H1 (cell line): ENCODE results near the gene NEDD9. TPM values are rescaled to one million over a fixed set of nuclear protein-coding genes. Genes with fewer than 3 reads are reported as not detected.

ENCODE experiments used
- CTCF ChIA-PET: fragments of 300-600 bp; sonication (Branson Sonifier 250); formaldehyde crosslinking; loops from one replicate; lab custom pipeline; 2021; ENCODE audit not compliant: partially characterized antibody; lab: Charles Lee
- POLR2A ChIA-PET: fragments of 300-600 bp; sonication (Branson Sonifier 250); formaldehyde crosslinking; loops from one replicate; lab custom pipeline; 2021; ENCODE audit warnings: inconsistent platforms; ENCODE audit not compliant: partially characterized antibody; lab: Charles Lee
- DNase-seq, 2 experiments: peaks; one replicate each; pipeline versions ENCODE4 v3.0.0 to v3.0.0-alpha.2; 2010 to 2022; ENCODE audit warnings: low spot score in 2 of 2, low read depth in 1 of 2, mixed read lengths in 1 of 2
- FAIRE-seq: peaks from 2 replicates; lab custom pipeline; 2011; peaks lifted over from hg19 to GRCh38; lab: Jason Lieb, UNC
- H2AFZ ChIP-seq: 2 replicates; pipeline ENCODE4 v1.8.1; 2012; ENCODE audit warnings: low read length, inconsistent platforms
- H2AK5ac ChIP-seq: 2 replicates; pipeline ENCODE4 v1.6.1; 2013; ENCODE audit warnings: low read depth, low read length
- H2BK120ac ChIP-seq: replicated peaks from 2 replicates; pipeline ENCODE3; 2013; ENCODE audit warnings: low read depth, low read length, inconsistent platforms
- H2BK12ac ChIP-seq: 2 replicates; pipeline ENCODE4 v1.6.1; 2013; ENCODE audit warnings: low read depth, low read length
- H2BK15ac ChIP-seq: 2 replicates; pipeline ENCODE4 v1.6.1; 2013; ENCODE audit warnings: low read length
- H2BK20ac ChIP-seq: 2 replicates; pipeline ENCODE4 v1.6.1; 2013; ENCODE audit warnings: low read length
- H2BK5ac ChIP-seq: 2 replicates; pipeline ENCODE4 v1.6.1; 2013; ENCODE audit warnings: low read depth, low read length
- H3K14ac ChIP-seq: 2 replicates; pipeline ENCODE4 v1.6.1; 2013; ENCODE audit warnings: inconsistent platforms; ENCODE audit not compliant: insufficient read length
- H3K18ac ChIP-seq: 2 replicates; pipeline ENCODE4 v1.6.1; 2013; ENCODE audit warnings: low read length; ENCODE audit errors: extremely low read depth
- H3K23ac ChIP-seq: 2 replicates; pipeline ENCODE4 v1.6.1; 2013; ENCODE audit warnings: inconsistent platforms; ENCODE audit not compliant: insufficient read length
- H3K23me2 ChIP-seq: 2 replicates; pipeline ENCODE4 v1.6.1; 2013; ENCODE audit warnings: low read depth, low read length
- H3K27ac ChIP-seq: 2 replicates; pipeline ENCODE4 v1.6.1; 2011; ENCODE audit warnings: low read depth, low read length, inconsistent platforms
- H3K27me3 ChIP-seq, 4 experiments: replicated peaks in 1 of 4; 1 replicate in 1 of 4; 2 replicates in 3 of 4; pipeline versions ENCODE4 v1.6.1 to v1.8.1; 2011 to 2013; ENCODE audit warnings: low read length in 3 of 4, mild to moderate bottlenecking in 3 of 4, inconsistent platforms in 2 of 4, mixed read lengths in 2 of 4, moderate library complexity in 1 of 4; ENCODE audit not compliant: control insufficient read depth in 3 of 4, insufficient read depth in 3 of 4; ENCODE audit errors: extremely low read depth in 1 of 4
- H3K36me3 ChIP-seq, 4 experiments: 2 replicates each; pipeline versions ENCODE4 v1.6.1 to v1.8.1; 2011 to 2013; ENCODE audit warnings: mild to moderate bottlenecking in 4 of 4, low read length in 3 of 4, moderate library complexity in 2 of 4, control low read depth in 1 of 4, inconsistent platforms in 1 of 4; ENCODE audit not compliant: insufficient read depth in 4 of 4, control insufficient read depth in 2 of 4
- H3K4ac ChIP-seq: replicated peaks from 2 replicates; pipeline ENCODE3; 2013; ENCODE audit warnings: low read length, low read depth, mixed read lengths, inconsistent platforms; ENCODE audit not compliant: insufficient read length
- H3K4me1 ChIP-seq, 4 experiments: replicated peaks in 1 of 4; 1 replicate in 1 of 4; 2 replicates in 3 of 4; pipeline versions ENCODE4 v1.6.1 to v1.8.1; 2011 to 2013; ENCODE audit warnings: low read length in 3 of 4, inconsistent platforms in 2 of 4, mixed read lengths in 1 of 4; ENCODE audit not compliant: insufficient read depth in 4 of 4, control insufficient read depth in 3 of 4
- H3K4me2 ChIP-seq, 2 experiments: 2 replicates each; pipeline versions ENCODE4 v1.6.1 to v1.8.1; 2011 to 2013; ENCODE audit warnings: low read depth in 2 of 2, low read length in 2 of 2, control low read depth in 1 of 2, inconsistent platforms in 1 of 2, mild to moderate bottlenecking in 1 of 2; ENCODE audit not compliant: insufficient read depth in 1 of 2
- H3K4me3 ChIP-seq, 4 experiments: fragments of 200-600, 300-600 bp in 1 of 4; sonication (generic), shearing (Covaris generic), sonication (Bioruptor Twin) in 1 of 4; 2 replicates each; pipeline versions ENCODE4 v1.5.1 to v1.8.1; 2011 to 2016; ENCODE audit warnings: low read length in 4 of 4, low read depth in 3 of 4, control low read depth in 2 of 4, inconsistent platforms in 2 of 4, mild to moderate bottlenecking in 2 of 4, mixed read lengths in 1 of 4, moderate library complexity in 1 of 4; ENCODE audit not compliant: insufficient read depth in 2 of 4; ENCODE audit errors: extremely low read depth in 1 of 4
- H3K56ac ChIP-seq: replicated peaks from 2 replicates; pipeline ENCODE3; 2013; ENCODE audit warnings: low read depth, mild to moderate bottlenecking, mixed read lengths, low read length, inconsistent platforms; ENCODE audit not compliant: insufficient read length
- H3K79me1 ChIP-seq: 2 replicates; pipeline ENCODE4 v1.6.1; 2013; ENCODE audit warnings: low read depth, low read length, control low read depth
- H3K79me2 ChIP-seq, 2 experiments: 2 replicates each; pipeline versions ENCODE4 v1.6.1 to v1.8.1; 2012 to 2013; ENCODE audit warnings: low read length in 2 of 2, mild to moderate bottlenecking in 2 of 2, inconsistent platforms in 1 of 2; ENCODE audit not compliant: insufficient read depth in 2 of 2, control insufficient read depth in 1 of 2
- H3K9ac ChIP-seq, 4 experiments: replicated peaks in 1 of 4; 1 replicate in 1 of 4; 2 replicates in 3 of 4; pipeline versions ENCODE4 v1.6.1 to v1.8.1; 2011 to 2013; ENCODE audit warnings: low read depth in 3 of 4, low read length in 3 of 4, control low read depth in 2 of 4, mild to moderate bottlenecking in 2 of 4, moderate library complexity in 2 of 4, inconsistent platforms in 1 of 4; ENCODE audit errors: extremely low read depth in 1 of 4
- H3K9me3 ChIP-seq, 2 experiments: 2 replicates each; pipeline versions ENCODE4 v1.6.1 to v1.8.1; 2012 to 2013; ENCODE audit warnings: mild to moderate bottlenecking in 2 of 2, moderate library complexity in 2 of 2, control low read depth in 1 of 2, inconsistent platforms in 1 of 2, low read depth in 1 of 2, low read length in 1 of 2, mixed read lengths in 1 of 2; ENCODE audit not compliant: insufficient read depth in 2 of 2
- H4K20me1 ChIP-seq, 2 experiments: replicated peaks in 1 of 2; 2 replicates each; pipeline versions ENCODE3 to v1.8.1; 2011 to 2013; ENCODE audit warnings: inconsistent platforms in 2 of 2, low read length in 2 of 2, mild to moderate bottlenecking in 1 of 2; ENCODE audit not compliant: insufficient read depth in 2 of 2, control insufficient read depth in 1 of 2
- H4K5ac ChIP-seq: 2 replicates; pipeline ENCODE4 v1.6.1; 2013; ENCODE audit warnings: low read length, low read depth, mixed read lengths, inconsistent platforms; ENCODE audit not compliant: insufficient read length
- H4K8ac ChIP-seq: 2 replicates; pipeline ENCODE4 v1.8.0; 2013; ENCODE audit warnings: mild to moderate bottlenecking, moderate library complexity, low read length, inconsistent platforms; ENCODE audit not compliant: insufficient read depth; ENCODE audit errors: extremely low read depth
- H4K91ac ChIP-seq: replicated peaks from 2 replicates; pipeline ENCODE3; 2013; ENCODE audit warnings: low read length, mixed read lengths, inconsistent platforms; ENCODE audit not compliant: insufficient read length
- HDAC6 ChIP-seq: IDR thresholded peaks from one replicate; pipeline ENCODE4 v1.7.1; 2012; ENCODE audit warnings: low read depth, mild to moderate bottlenecking, inconsistent platforms, low read length, moderate library complexity
- SP1 ChIP-seq: IDR thresholded peaks from 2 replicates; pipeline ENCODE4 v1.6.1; 2011; ENCODE audit warnings: low read depth, low read length
- WGBS, 2 experiments: shearing (Covaris generic) in 1 of 2; methylation state at CpG; one replicate each; pipeline versions ENCODE4 v1.1.6 to v1.1.7; 2013 to 2015; ENCODE audit warnings: low lambda C conversion rate in 2 of 2, mixed read lengths in 2 of 2, inconsistent platforms in 1 of 2, low coverage in 1 of 2, missing lambda C conversion rate in 1 of 2; ENCODE audit not compliant: insufficient replicate concordance in 2 of 2, insufficient coverage in 1 of 2, insufficient read length in 1 of 2; ENCODE audit errors: extremely low coverage in 1 of 2, missing lambda C conversion rate in 1 of 2; 5-methylcytosine and 5-hydroxymethylcytosine counted together
- polyA plus RNA-seq, 7 experiments: library from polyadenylated mRNA; depleted of rRNA in 3 of 7; stranded (reverse) in 5 of 7; unstranded in 2 of 7; fragments of >200 nt in 5 of 7; fragments of 200-250 nt in 2 of 7; gene quantifications; 1 replicate in 5 of 7; 2 replicates in 1 of 7; 4 replicates in 1 of 7; pipeline versions ENCODE4 v1.2.1 to v1.2.3, GENCODE V29; 2011 to 2013; ENCODE audit warnings: missing spikeins in 2 of 7, mixed read lengths in 2 of 7
- total RNA-seq: library from RNA; stranded (reverse); fragmentation: NEBNext Ultra II Directional; extraction: Animal tissue kit (Norgen Biotek cat#: 25700); gene quantifications from 2 replicates; pipeline ENCODE4 v1.2.1, GENCODE V29; 2021

NEDD9 gene
- total and polyA plus RNA-seq, 2 of the 8 experiments (the other 6 are each of a cell fraction or from before 2014, with no cell fraction given) = 3.6 to 12.0 TPM

GRCh38 chr6:11200356-11200755 lies 32.1 kb downstream of the NEDD9 start:
- no peak overlapping the region for H2AFZ ChIP-seq
- TF ChIP-seq SP1 = no peak
- TF ChIP-seq HDAC6 = no peak
- no peak for DNase-seq
- no peaks in the 10 kb centered on the region for H3K79me1 ChIP-seq
- ChIA-PET CTCF (no interaction called here), POLR2A (interaction anchor here (1.3 kb wide), 1 partner anchor 32 kb away, joined by 4 read pairs; the partner anchor contains the start of gene NEDD9)
- H3K14ac ChIP-seq = no peak overlapping the region
- H2AK5ac ChIP-seq = no peak overlapping the region
- no peaks in the 10 kb centered on the region for H3K23me2 ChIP-seq
- H4K8ac ChIP-seq = no peak overlapping the region
- H2BK5ac ChIP-seq = no peak overlapping the region
- no peak for FAIRE-seq
- no peak overlapping the region for H3K4me3 ChIP-seq
- H3K79me2 ChIP-seq = no peaks in the 10 kb centered on the region
- H3K4ac ChIP-seq = no peak overlapping the region
- no peak overlapping the region for H3K56ac ChIP-seq
- no peak overlapping the region for H3K4me2 ChIP-seq
- no peak overlapping the region for H3K9ac ChIP-seq
- H2BK15ac ChIP-seq = no peak overlapping the region
- H4K20me1 ChIP-seq = no peaks in the 10 kb centered on the region
- peaks cover 14 to 32% (median 27%) of the 10 kb centered on the region in 4 experiments; a peak in 6 of 7 replicates for H3K4me1 ChIP-seq
- H4K5ac ChIP-seq = no peak overlapping the region
- H3K27ac ChIP-seq = no peak overlapping the region
- no peak overlapping the region for H3K18ac ChIP-seq
- no peak overlapping the region for H4K91ac ChIP-seq
- 100% methylated on average over 1 of the region's 1 CpG; no CpG with 5 or more reads in 1 of the 2 experiments for WGBS, 2 experiments
- H3K36me3 ChIP-seq = no peaks in the 10 kb centered on the region
- no peak overlapping the region for H2BK20ac ChIP-seq
- no peaks in the 10 kb centered on the region for H3K9me3 ChIP-seq
- H2BK12ac ChIP-seq = no peak overlapping the region
- H3K23ac ChIP-seq = no peak overlapping the region
- H2BK120ac ChIP-seq = no peak overlapping the region
- no peaks in the 10 kb centered on the region; a peak in 1 of 7 replicates for H3K27me3 ChIP-seq
